PFSK-1 (cell line): Measurements from ENCODE around the gene HTT.

ENCODE experiments used
- SIN3A ChIP-seq: IDR thresholded peaks from 2 replicates; pipeline ENCODE4 v1.6.1; 2012; ENCODE audit warnings: mild to moderate bottlenecking, low read length, moderate library complexity, borderline replicate concordance; ENCODE audit not compliant: insufficient read depth
- TF ChIP-seq, protein P1 (sequence below), 2 experiments: IDR thresholded peaks; 2 replicates each; pipeline versions ENCODE4 v1.6.1 to v1.8.0; 2011 to 2012; ENCODE audit warnings: low read depth in 2 of 2, low read length in 2 of 2, control low read depth in 1 of 2, inconsistent platforms in 1 of 2, mild to moderate bottlenecking in 1 of 2, moderate library complexity in 1 of 2; ENCODE audit not compliant: insufficient read depth in 1 of 2

DNA sequence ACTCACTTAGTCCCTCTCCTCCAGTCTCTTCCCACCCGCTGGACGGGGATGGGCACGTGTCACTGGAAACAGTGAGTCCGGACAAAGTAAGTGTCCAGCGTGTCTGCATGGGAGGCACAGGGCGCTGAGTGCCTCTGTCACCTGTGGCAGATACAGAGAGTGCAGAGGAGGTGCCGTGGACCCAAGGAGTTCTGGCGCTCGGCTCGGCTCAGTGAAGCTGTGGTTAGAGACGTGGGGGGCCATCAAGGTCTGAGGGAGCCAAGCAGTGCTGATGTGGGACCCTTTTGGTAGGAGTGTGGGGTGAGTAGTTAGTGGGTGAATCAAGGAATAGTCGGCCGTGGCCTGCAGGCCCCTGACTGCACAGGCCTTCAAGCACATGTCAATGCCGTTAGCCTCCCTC lies 134.3 kb downstream of the HTT start:
- TF ChIP-seq, protein P1, sequence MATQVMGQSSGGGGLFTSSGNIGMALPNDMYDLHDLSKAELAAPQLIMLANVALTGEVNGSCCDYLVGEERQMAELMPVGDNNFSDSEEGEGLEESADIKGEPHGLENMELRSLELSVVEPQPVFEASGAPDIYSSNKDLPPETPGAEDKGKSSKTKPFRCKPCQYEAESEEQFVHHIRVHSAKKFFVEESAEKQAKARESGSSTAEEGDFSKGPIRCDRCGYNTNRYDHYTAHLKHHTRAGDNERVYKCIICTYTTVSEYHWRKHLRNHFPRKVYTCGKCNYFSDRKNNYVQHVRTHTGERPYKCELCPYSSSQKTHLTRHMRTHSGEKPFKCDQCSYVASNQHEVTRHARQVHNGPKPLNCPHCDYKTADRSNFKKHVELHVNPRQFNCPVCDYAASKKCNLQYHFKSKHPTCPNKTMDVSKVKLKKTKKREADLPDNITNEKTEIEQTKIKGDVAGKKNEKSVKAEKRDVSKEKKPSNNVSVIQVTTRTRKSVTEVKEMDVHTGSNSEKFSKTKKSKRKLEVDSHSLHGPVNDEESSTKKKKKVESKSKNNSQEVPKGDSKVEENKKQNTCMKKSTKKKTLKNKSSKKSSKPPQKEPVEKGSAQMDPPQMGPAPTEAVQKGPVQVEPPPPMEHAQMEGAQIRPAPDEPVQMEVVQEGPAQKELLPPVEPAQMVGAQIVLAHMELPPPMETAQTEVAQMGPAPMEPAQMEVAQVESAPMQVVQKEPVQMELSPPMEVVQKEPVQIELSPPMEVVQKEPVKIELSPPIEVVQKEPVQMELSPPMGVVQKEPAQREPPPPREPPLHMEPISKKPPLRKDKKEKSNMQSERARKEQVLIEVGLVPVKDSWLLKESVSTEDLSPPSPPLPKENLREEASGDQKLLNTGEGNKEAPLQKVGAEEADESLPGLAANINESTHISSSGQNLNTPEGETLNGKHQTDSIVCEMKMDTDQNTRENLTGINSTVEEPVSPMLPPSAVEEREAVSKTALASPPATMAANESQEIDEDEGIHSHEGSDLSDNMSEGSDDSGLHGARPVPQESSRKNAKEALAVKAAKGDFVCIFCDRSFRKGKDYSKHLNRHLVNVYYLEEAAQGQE (IDR thresholded peaks at IDR 0.05; ENCODE audit: insufficient read depth in 1 of 2, low read depth in 2 of 2, low read length in 2 of 2), result no peak
- no peak for TF ChIP-seq SIN3A
